Liver (tissue), 10 donors: Measurements from ENCODE around the gene OR5L2. TPM values are rescaled to one million over a fixed set of nuclear protein-coding genes. Genes with fewer than 3 reads are reported as not detected.
"Not testable (repeated sequence)": the region's sequence is repeated elsewhere in the genome, so short reads cannot be mapped to it uniquely, and the experiment has no call there.

ENCODE experiments used
- DNase-seq: peaks from one replicate; pipeline ENCODE4 v3.0.0-alpha.2; 2017; ENCODE audit warnings: low spot score
- H3K27ac ChIP-seq, 2 donors: one replicate each; pipeline ENCODE4 v1.7.0; 2013; ENCODE audit warnings: inconsistent platforms in 2 of 2, low read length in 2 of 2, control low read depth in 1 of 2, low read depth in 1 of 2, mild to moderate bottlenecking in 1 of 2
- H3K27me3 ChIP-seq, 4 donors: one replicate each; pipeline versions ENCODE4 v1.6.1 to v1.7.0; 2013; ENCODE audit warnings: low read length in 3 of 4, inconsistent platforms in 1 of 4, mild to moderate bottlenecking in 1 of 4, moderate library complexity in 1 of 4; ENCODE audit not compliant: control insufficient read depth in 4 of 4, insufficient read depth in 4 of 4
- H3K36me3 ChIP-seq, 4 donors: one replicate each; pipeline versions ENCODE4 v1.6.1 to v1.7.0; 2013; ENCODE audit warnings: low read length in 3 of 4, mild to moderate bottlenecking in 3 of 4, low read depth in 1 of 4, moderate library complexity in 1 of 4; ENCODE audit not compliant: control insufficient read depth in 4 of 4, insufficient read depth in 3 of 4
- H3K4me1 ChIP-seq, 4 donors: one replicate each; pipeline versions ENCODE4 v1.6.1 to v1.7.0; 2013; ENCODE audit warnings: low read length in 3 of 4, mild to moderate bottlenecking in 3 of 4, moderate library complexity in 1 of 4; ENCODE audit not compliant: control insufficient read depth in 4 of 4, insufficient read depth in 4 of 4
- H3K4me3 ChIP-seq, 3 donors: one replicate each; pipeline versions ENCODE4 v1.6.1 to v1.7.0; 2013; ENCODE audit warnings: low read length in 3 of 3, control low read depth in 1 of 3, low read depth in 1 of 3, mild to moderate bottlenecking in 1 of 3
- H3K9ac ChIP-seq, 2 donors: one replicate each; pipeline ENCODE4 v1.7.0; 2013; ENCODE audit warnings: low read length in 2 of 2, mild to moderate bottlenecking in 2 of 2, moderate library complexity in 2 of 2, control low read depth in 1 of 2, low read depth in 1 of 2
- H3K9me3 ChIP-seq, 4 donors: one replicate each; pipeline versions ENCODE4 v1.6.1 to v1.7.0; 2013; ENCODE audit warnings: low read length in 3 of 4; ENCODE audit not compliant: control insufficient read depth in 4 of 4
- WGBS: extraction: QIAGEN DNeasy Blood & Tissue Kit; methylation state at CpG from one replicate; pipeline ENCODE4 v1.1.7; 2013; 5-methylcytosine and 5-hydroxymethylcytosine counted together
- polyA plus RNA-seq, 2 donors: library from polyadenylated mRNA; stranded (reverse) in 1 of 2; unstranded in 1 of 2; fragments of 200-250 nt in 1 of 2; fragments of >200 nt in 1 of 2; fragmentation: Nextera tagmentation in 1 of 2; extraction: Ambion mirVana in 1 of 2; gene quantifications; one replicate each; pipeline versions ENCODE4 v1.2.1 to v1.2.3, GENCODE V29; 2013 to 2015
- small RNA-seq: library from RNA; depleted of rRNA; stranded (forward); fragments of <200 nt; gene quantifications from one replicate; pipeline ENCODE3, GENCODE V24; 2014
- total RNA-seq, 2 donors: library from RNA; depleted of rRNA; stranded (reverse); fragments of >200 nt; gene quantifications; one replicate each; pipeline ENCODE4 v1.2.3, GENCODE V29; 2014
- donor health status: healthy.
- donor health status: healthy.
- donor health status: healthy.
- donor health status: healthy.
- donor health status: healthy.

The OR5L2 gene
- total and polyA plus RNA-seq, 4 donors, result not detected

- WGBS, result 18% methylated on average over 33 of the region's 33 CpGs
- H3K27me3 ChIP-seq, DNase-seq, H3K9me3 ChIP-seq, H3K27ac ChIP-seq, H3K36me3 ChIP-seq, H3K4me3 ChIP-seq, H3K4me1 ChIP-seq, H3K9ac ChIP-seq: not testable (repeated sequence)
These were observed 45.7 kb downstream of the OR5L2 start for GRCh38 chr11:55872731-55873130.

- not testable (repeated sequence) for H3K4me1 ChIP-seq, H3K36me3 ChIP-seq, H3K4me3 ChIP-seq, H3K27ac ChIP-seq, H3K27me3 ChIP-seq, H3K9ac ChIP-seq, H3K9me3 ChIP-seq, DNase-seq
- 21% methylated on average over 34 of the region's 34 CpGs for WGBS
These were observed 46.1 kb downstream of the OR5L2 start for GRCh38 chr11:55873146-55873545.

Small RNA genes lying within 50 kb of the gene (small RNA-seq; reads per million reads assigned to genes)
- gene AC036111.3, result not detected

Other genes with a start within 250 kb of the OR5L2 start
- gene OR4C11, start 219.6 kb upstream of the OR5L2 start, total RNA-seq, result not detected
- not detected for gene OR4C11, start 219.6 kb upstream of the OR5L2 start, polyA plus RNA-seq
- gene OR4P4, start 192.1 kb upstream of the OR5L2 start, total RNA-seq, result not detected
- gene OR4P4, start 192.1 kb upstream of the OR5L2 start, polyA plus RNA-seq, result not detected
- gene OR4S2, start 178.9 kb upstream of the OR5L2 start, total RNA-seq, result not detected
- gene OR4S2, start 178.9 kb upstream of the OR5L2 start, polyA plus RNA-seq, result not detected
- not detected for gene OR4C6, start 165.0 kb upstream of the OR5L2 start, total RNA-seq
- not detected for gene OR4C6, start 165.0 kb upstream of the OR5L2 start, polyA plus RNA-seq
- gene OR5D13, start 53.8 kb upstream of the OR5L2 start, total RNA-seq, result not detected
- not detected for gene OR5D13, start 53.8 kb upstream of the OR5L2 start, polyA plus RNA-seq
- not detected for gene OR5D14, start 31.7 kb upstream of the OR5L2 start, total RNA-seq
- not detected for gene OR5D14, start 31.7 kb upstream of the OR5L2 start, polyA plus RNA-seq
- gene OR5L1, start 15.9 kb upstream of the OR5L2 start, total RNA-seq, result not detected
- not detected for gene OR5L1, start 15.9 kb upstream of the OR5L2 start, polyA plus RNA-seq
- not detected for gene OR5D18, start 7.6 kb upstream of the OR5L2 start, total RNA-seq
- gene OR5D18, start 7.6 kb upstream of the OR5L2 start, polyA plus RNA-seq, result not detected
- not detected for gene OR5D16, start 11.5 kb downstream of the OR5L2 start, total RNA-seq
- not detected for gene OR5D16, start 11.5 kb downstream of the OR5L2 start, polyA plus RNA-seq
- not detected for gene TRIM51, start 56.1 kb downstream of the OR5L2 start, total RNA-seq
- not detected for gene TRIM51, start 56.1 kb downstream of the OR5L2 start, polyA plus RNA-seq
- not detected for gene OR5W2, start 87.4 kb downstream of the OR5L2 start, total RNA-seq
- not detected for gene OR5W2, start 87.4 kb downstream of the OR5L2 start, polyA plus RNA-seq
- not detected for gene OR5I1, start 109.2 kb downstream of the OR5L2 start, total RNA-seq
- not detected for gene OR5I1, start 109.2 kb downstream of the OR5L2 start, polyA plus RNA-seq
- gene OR10AG1, start 142.7 kb downstream of the OR5L2 start, total RNA-seq, result not detected
- gene OR10AG1, start 142.7 kb downstream of the OR5L2 start, polyA plus RNA-seq, result not detected
- gene OR5F1, start 167.4 kb downstream of the OR5L2 start, total RNA-seq, result not detected
- gene OR5F1, start 167.4 kb downstream of the OR5L2 start, polyA plus RNA-seq, result not detected
- gene OR5AS1, start 200.4 kb downstream of the OR5L2 start, total RNA-seq, result not detected
- not detected for gene OR5AS1, start 200.4 kb downstream of the OR5L2 start, polyA plus RNA-seq